Measurements from ENCODE around the gene ZNF169.

GRCh38 chr9:94222870-94223269 is 36.2 kb upstream of the ZNF169 start:
- TF ChIP-seq ZFP69B (tag by site-specific recombination; IDR thresholded peaks at IDR 0.05) (no peak), CTCF (tag by site-specific recombination; IDR thresholded peaks at IDR 0.05) (no peak), ZNF830 (tag by site-specific recombination; IDR thresholded peaks at IDR 0.05; ENCODE audit: low read depth) (no peak), REST (tag by site-specific recombination; IDR thresholded peaks at IDR 0.05) (no peak), ZNF704 (tag by site-specific recombination; IDR thresholded peaks at IDR 0.05) (no peak), MYNN (tag by site-specific recombination; IDR thresholded peaks at IDR 0.05; ENCODE audit: borderline replicate concordance) (no peak), ZNF148 (tag by site-specific recombination; IDR thresholded peaks at IDR 0.05; ENCODE audit: borderline replicate concordance) (no peak), SCRT1 (tag by site-specific recombination; IDR thresholded peaks at IDR 0.05; ENCODE audit: borderline replicate concordance) (no peak), ZNF548 (tag by site-specific recombination; IDR thresholded peaks at IDR 0.05) (no peak), SETDB1 (IDR thresholded peaks at IDR 0.05; ENCODE audit: insufficient read length, low read length) (no peak), ZNF18 (tag by site-specific recombination; IDR thresholded peaks at IDR 0.05) (no peak), ZBTB7A (tag by site-specific recombination; IDR thresholded peaks at IDR 0.05; ENCODE audit: low read depth) (no peak)

Measured in HEK293 (cell line).